ENCODE measurements around the gene NCOA5.

The NCOA5 gene

GRCh38 chr20:46058599-46059281 is 31.0 kb downstream of the NCOA5 start:
- DNase-seq: no peak

- DNase-seq: no peak
Observed at GRCh38 chr20:46057856-46058598, 31.7 kb downstream of the NCOA5 start.

- DNase-seq: no peak
Observed at GRCh38 chr20:46056970-46057855, 32.5 kb downstream of the NCOA5 start.

GRCh38 chr20:46056027-46056833 is 33.5 kb downstream of the NCOA5 start:
- no peak for DNase-seq

- DNase-seq: no peak
Observed at GRCh38 chr20:46055269-46055668, 34.5 kb downstream of the NCOA5 start.

- DNase-seq: no peak
Observed at GRCh38 chr20:46054606-46055005, 35.2 kb downstream of the NCOA5 start.

- DNase-seq: no peak
Observed at GRCh38 chr20:46053416-46053815, 36.3 kb downstream of the NCOA5 start.

- no peak for DNase-seq
Observed at GRCh38 chr20:46051556-46052308, 38.0 kb downstream of the NCOA5 start.

GRCh38 chr20:46050885-46051284 is 38.9 kb downstream of the NCOA5 start:
- no peak for DNase-seq

GRCh38 chr20:46050444-46050843 is 39.3 kb downstream of the NCOA5 start:
- no peak for DNase-seq

- DNase-seq: no peak
Observed at GRCh38 chr20:46049815-46050214, 39.9 kb downstream of the NCOA5 start.

- DNase-seq: no peak
Observed at GRCh38 chr20:46049190-46049589, 40.6 kb downstream of the NCOA5 start.

GRCh38 chr20:46047821-46048220 is 41.9 kb downstream of the NCOA5 start:
- no peak for DNase-seq

- DNase-seq: no peak
Observed at GRCh38 chr20:46046588-46047310, 43.0 kb downstream of the NCOA5 start.

GRCh38 chr20:46044896-46045295 is 44.9 kb downstream of the NCOA5 start:
- DNase-seq: no peak

GRCh38 chr20:46043556-46043955 is 46.2 kb downstream of the NCOA5 start:
- no peak for DNase-seq

- DNase-seq: peak in 1 of 2 experiments; percentile 4
Observed at GRCh38 chr20:46040902-46041535, 48.7 kb downstream of the NCOA5 start.

- no peak for DNase-seq
Observed at GRCh38 chr20:46037036-46037435, 52.7 kb downstream of the NCOA5 start.

GRCh38 chr20:46036370-46036769 is 53.4 kb downstream of the NCOA5 start:
- DNase-seq: no peak

GRCh38 chr20:46035713-46036112 is 54.0 kb downstream of the NCOA5 start:
- no peak for DNase-seq

- no peak for DNase-seq
Observed at GRCh38 chr20:46035253-46035652, 54.5 kb downstream of the NCOA5 start.

Data from AML-193 (cell line).